Heart left ventricle (tissue), 16 donors: ENCODE measurements around the gene IAH1. TPM values are rescaled to one million over a fixed set of nuclear protein-coding genes. Genes with fewer than 3 reads are reported as not detected.

Source experiments
- ATAC-seq, 4 donors: fragments of 200-7000 bp; cut with Tn5 transposase; one replicate each; pipeline ENCODE4 v1.9.1; 2020 to 2022; ENCODE audit warnings: moderate library complexity in 4 of 4, mild to moderate bottlenecking in 3 of 4, moderate number of reproducible peaks in 1 of 4
- DNase-seq, 5 donors: peaks; one replicate each; pipeline ENCODE4 v3.0.0-alpha.2; 2020
- H3K27ac ChIP-seq, 12 donors: fragments of 200-600 bp; sonication (generic) in 4 of 12; one replicate each; pipeline versions ENCODE4 v1.5.0 to v1.8.0; 2016 to 2022; ENCODE audit warnings: mild to moderate bottlenecking in 2 of 12
- H3K27me3 ChIP-seq, 9 donors: fragments of 200-600 bp; sonication (generic) in 2 of 9; one replicate each; pipeline versions ENCODE4 v1.5.1 to v1.8.0; 2016 to 2022; ENCODE audit warnings: mild to moderate bottlenecking in 3 of 9
- H3K36me3 ChIP-seq, 9 donors: fragments of 200-600 bp; sonication (generic) in 2 of 9; one replicate each; pipeline versions ENCODE4 v1.5.0 to v1.8.0; 2018 to 2022; ENCODE audit warnings: mild to moderate bottlenecking in 2 of 9
- H3K4me1 ChIP-seq, 12 donors: fragments of 200-600 bp; sonication (generic) in 4 of 12; one replicate each; pipeline versions ENCODE4 v1.5.0 to v1.8.0; 2016 to 2022; ENCODE audit warnings: mild to moderate bottlenecking in 3 of 12
- H3K4me3 ChIP-seq, 12 donors: fragments of 200-600 bp; sonication (generic) in 4 of 12; one replicate each; pipeline versions ENCODE4 v1.5.0 to v1.8.0; 2017 to 2022; ENCODE audit warnings: mild to moderate bottlenecking in 9 of 12, moderate library complexity in 4 of 12
- H3K9me3 ChIP-seq, 12 donors: fragments of 200-600 bp; sonication (generic) in 4 of 12; one replicate each; pipeline versions ENCODE4 v1.5.0 to v1.8.0; 2016 to 2022; ENCODE audit warnings: mild to moderate bottlenecking in 1 of 12
- CTCF ChIP-seq, 12 donors: fragments of 200-600 bp; sonication (generic) in 4 of 12; IDR thresholded peaks; one replicate each; pipeline versions ENCODE4 v1.5.0 to v1.8.0; 2018 to 2022; ENCODE audit warnings: antibody characterized with exemption in 12 of 12, mild to moderate bottlenecking in 5 of 12
- POLR2A ChIP-seq, 2 donors: fragments of 450-650 bp; IDR thresholded peaks; one replicate each; pipeline ENCODE4 v1.6.1; 2017; ENCODE audit warnings: antibody characterized with exemption in 2 of 2, mild to moderate bottlenecking in 2 of 2, moderate library complexity in 2 of 2
- WGBS, 4 donors: extraction: QIAGEN DNeasy Blood & Tissue Kit in 2 of 4; methylation state at CpG; one replicate each; pipeline versions ENCODE4 v1.1.5 to v1.1.7; 2013 to 2018; 5-methylcytosine and 5-hydroxymethylcytosine counted together
- intact Hi-C, 10 donors: fragments of 100-400 bp; cut with DNase I; formaldehyde crosslinking; loops; one replicate each; pipeline versions ENCODE4 v1.11.1 to v1.14.2; 2022
- polyA plus RNA-seq, 2 donors: library from polyadenylated mRNA; stranded (reverse); fragments of 200-250 nt; gene quantifications; one replicate each; pipeline ENCODE4 v1.2.3, GENCODE V29; 2013
- total RNA-seq, 9 donors: library from RNA; depleted of rRNA in 2 of 9; stranded (reverse); fragments of >200 nt in 2 of 9; fragmentation: NEBNext Ultra II Directional in 3 of 9; extraction: Animal tissue kit (Norgen Biotek cat#: 25700) in 3 of 9; gene quantifications; one replicate each; pipeline versions ENCODE4 v1.1.0 to v1.2.4, GENCODE V29; 2016 to 2023
- donor health status: ischemic (EF 13 %, LVEDD 7.1; RV severe dilation, severe dysfunction).
- donor health status: healthy with polysubstance abuse.
- donor health status: DM: no; HTN: yes; CAD: no.
- donor health status: DM: no; HTN: no; CAD: no.
- donor health status: ischemic (EF 25% LVEDD 6.9; RV normal size, moderate dysfunction).
- donor health status: ischemic (EF 25% LVEDD 5.7; RV mildly dilated, moderate dysfunction).
- donor health status: healthy.
- donor health status: DM: yes; HTN: yes; CAD: no.
- donor health status: ischemic (EF 35%, LVEDD 5.7; RV mildly dilated, moderate dysfunction).
- donor health status: nonischemic (EF 11% LVEDD 7.7; RV severe dilation, severe dysfunction).
- donor health status: DM: yes; HTN: yes; CAD: no.
- donor health status: PGD.
- donor health status: ischemic (EF 29% LVEDD 5.4; RV normal size, mild dysfunction).
- donor health status: nonischemic (EF 23%, LVEDD 6.1; RV moderate dilation, normal function).

The IAH1 gene
- total and polyA plus RNA-seq, 11 donors = 51.6 to 124 (median 78.0) TPM

- Histone ChIP-seq H3K36me3 (peaks cover 0 to 100% (median 91%) of the 10 kb centered on the region in 9 donors), H3K27me3 (no peaks in the 10 kb centered on the region), H3K9me3 (no peaks in the 10 kb centered on the region), H3K4me1 (no peaks in the 10 kb centered on the region), H3K27ac (no peak overlapping the region), H3K4me3 (no peak overlapping the region)
- TF ChIP-seq CTCF (IDR thresholded peaks at IDR 0.05) = no peak
- TF ChIP-seq POLR2A (IDR thresholded peaks at IDR 0.05) = no peak
- intact Hi-C loops = no loop called here
- ATAC-seq (no peak), DNase-seq (no peak)
- 85 to 94% (median 92%) methylated on average over 8 of the region's 8 CpGs for WGBS, 4 donors
Observed at GRCh38 chr2:9524291-9524690, 49.9 kb downstream of the IAH1 start.

- no peak overlapping the region for H3K4me3 ChIP-seq
- H3K27me3 ChIP-seq = no peaks in the 10 kb centered on the region
- no peak for TF ChIP-seq POLR2A (IDR thresholded peaks at IDR 0.05)
- TF ChIP-seq CTCF (IDR thresholded peaks at IDR 0.05) = no peak
- DNase-seq (no peak), ATAC-seq (no peak)
- peaks cover 0 to 100% (median 90%) of the 10 kb centered on the region in 9 donors for H3K36me3 ChIP-seq
- H3K4me1 ChIP-seq = no peaks in the 10 kb centered on the region
- no peak overlapping the region for H3K27ac ChIP-seq
- intact Hi-C loops = loop anchor here in 1 of 10 donors (5.0 kb wide), 1 partner anchor 33 kb away; no protein-coding TSS in a partner anchor
- H3K9me3 ChIP-seq = no peaks in the 10 kb centered on the region
- 74 to 94% (median 79%) methylated on average over 2 of the region's 2 CpGs for WGBS, 4 donors
Observed at GRCh38 chr2:9525266-9525665, 50.9 kb downstream of the IAH1 start.

GRCh38 chr2:9527995-9528787 is 53.8 kb downstream of the IAH1 start:
- Histone ChIP-seq H3K9me3 (no peaks in the 10 kb centered on the region), H3K4me3 (no peak overlapping the region), H3K27ac (no peak overlapping the region), H3K36me3 (peaks cover 0 to 96% (median 78%) of the 10 kb centered on the region in 9 donors), H3K27me3 (no peaks in the 10 kb centered on the region), H3K4me1 (no peaks in the 10 kb centered on the region)
- DNase-seq (no peak), ATAC-seq (no peak)
- TF ChIP-seq CTCF (IDR thresholded peaks at IDR 0.05) (no peak), POLR2A (IDR thresholded peaks at IDR 0.05) (no peak)
- WGBS, 4 donors = 85 to 89% (median 87%) methylated on average over 4 of the region's 4 CpGs
- intact Hi-C loops = loop anchor here in 1 of 10 donors (5.0 kb wide), 1 partner anchor 36 kb away; no protein-coding TSS in a partner anchor

GRCh38 chr2:9532421-9532820 is 58.1 kb downstream of the IAH1 start:
- Histone ChIP-seq H3K4me3 (no peak overlapping the region), H3K27me3 (no peaks in the 10 kb centered on the region), H3K4me1 (peaks cover 0 to 10% (median 0%) of the 10 kb centered on the region in 12 donors), H3K36me3 (peaks cover 0 to 83% (median 63%) of the 10 kb centered on the region in 9 donors), H3K27ac (no peak overlapping the region), H3K9me3 (no peaks in the 10 kb centered on the region)
- intact Hi-C loops = no loop called here
- WGBS, 4 donors = 92 to 97% (median 95%) methylated on average over 4 of the region's 4 CpGs
- ATAC-seq = no peak
- TF ChIP-seq CTCF (IDR thresholded peaks at IDR 0.05) (no peak), POLR2A (IDR thresholded peaks at IDR 0.05) (no peak)
- no peak for DNase-seq
